H1 (cell line): ENCODE data around the gene MYBPH. TPM values are rescaled to one million over a fixed set of nuclear protein-coding genes. Genes with fewer than 3 reads are reported as not detected.

Experiments
- ATF2 ChIP-seq: IDR thresholded peaks from 2 replicates; pipeline ENCODE4 v1.6.1; 2012; ENCODE audit warnings: low read length, inconsistent platforms
- polyA plus RNA-seq, 7 experiments: library from polyadenylated mRNA; depleted of rRNA in 3 of 7; stranded (reverse) in 5 of 7; unstranded in 2 of 7; fragments of >200 nt in 5 of 7; fragments of 200-250 nt in 2 of 7; gene quantifications; 1 replicate in 5 of 7; 2 replicates in 1 of 7; 4 replicates in 1 of 7; pipeline versions ENCODE4 v1.2.1 to v1.2.3, GENCODE V29; 2011 to 2013; ENCODE audit warnings: missing spikeins in 2 of 7, mixed read lengths in 2 of 7
- total RNA-seq: library from RNA; stranded (reverse); fragmentation: NEBNext Ultra II Directional; extraction: Animal tissue kit (Norgen Biotek cat#: 25700); gene quantifications from 2 replicates; pipeline ENCODE4 v1.2.1, GENCODE V29; 2021

MYBPH gene
- total and polyA plus RNA-seq, 2 of the 8 experiments (the other 6 are each of a cell fraction or from before 2014, with no cell fraction given) = not detected

- no peak for TF ChIP-seq ATF2
Measured at GRCh38 chr1:203163891-203164635, 11.6 kb downstream of the MYBPH start (continued).
